ENCODE measurements around the gene TNNC2.
A peak's percentile ranks its signal among the peaks of the same experiment; 100 is the strongest.
"Not testable (repeated sequence)": the region's sequence is repeated elsewhere in the genome, so short reads cannot be mapped to it uniquely, and the experiment has no call there.

TNNC2 gene

GRCh38 chr20:45810191-45810970, 16.7 kb downstream of the TNNC2 start:
- Histone ChIP-seq H3K4me1 (ENCODE audit: control insufficient read depth, insufficient read depth, low read length) (0 out of 2 replicates have a peak, but pooled peaks cover 1% of the 10 kb centered on the region), H3K27me3 (ENCODE audit: control insufficient read depth, insufficient read depth, low read length) (no peaks in the 10 kb centered on the region), H3K36me3 (ENCODE audit: control insufficient read depth, insufficient read depth, low read length) (peaks cover 22% of the 10 kb centered on the region), H3K9me3 (ENCODE audit: control insufficient read depth, insufficient read depth, low read length) (no peaks in the 10 kb centered on the region), H3K27ac (ENCODE audit: low read length) (no peak overlapping the region), H3K4me3 (ENCODE audit: low read length) (no peak overlapping the region)
- no CpG with 5 or more reads among the region's 8 CpGs for WGBS (ENCODE audit: insufficient coverage, insufficient read length)
- DNase-seq (ENCODE audit: low read depth, low spot score), result no peak

DNA sequence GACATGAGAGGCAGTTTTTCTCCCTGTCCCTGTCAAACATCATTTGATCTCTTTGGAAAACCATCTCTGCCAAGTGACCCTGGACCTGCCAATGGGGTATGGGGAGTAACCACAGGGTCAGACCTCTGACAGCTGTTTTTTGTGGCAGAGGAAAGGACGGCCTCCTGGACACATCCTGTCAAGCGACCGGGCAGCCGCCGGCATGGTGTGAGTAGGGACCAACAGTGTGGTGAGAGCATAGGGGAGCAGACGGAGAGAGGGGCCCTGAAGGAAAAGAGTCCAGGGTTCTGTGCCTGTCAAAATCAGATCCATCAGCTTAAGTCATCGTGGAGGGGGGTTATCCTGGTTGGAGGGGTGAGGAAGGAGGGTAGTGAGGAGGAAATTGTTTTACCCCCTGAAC, 25.3 kb downstream of the TNNC2 start:
- H3K27me3 ChIP-seq (ENCODE audit: control insufficient read depth, insufficient read depth, low read length), result no peaks in the 10 kb centered on the region
- no peak overlapping the region for H3K27ac ChIP-seq (ENCODE audit: low read length)
- no peaks in the 10 kb centered on the region; the same call in 1 of the 2 replicates for H3K4me1 ChIP-seq (ENCODE audit: control insufficient read depth, insufficient read depth, low read length)
- WGBS (ENCODE audit: insufficient coverage, insufficient read length), result no CpG with 5 or more reads among the region's 7 CpGs
- peaks cover 25% of the 10 kb centered on the region; the same call in 1 of the 2 replicates for H3K36me3 ChIP-seq (ENCODE audit: control insufficient read depth, insufficient read depth, low read length)
- no peaks in the 10 kb centered on the region for H3K9me3 ChIP-seq (ENCODE audit: control insufficient read depth, insufficient read depth, low read length)
- no peak overlapping the region for H3K4me3 ChIP-seq (ENCODE audit: low read length)
- DNase-seq (ENCODE audit: low read depth, low spot score), result no peak

- no peak overlapping the region for H3K27ac ChIP-seq (ENCODE audit: low read length)
- peak; percentile 47 for DNase-seq (ENCODE audit: low read depth, low spot score)
- peaks cover 16% of the 10 kb centered on the region; the same call in 1 of the 2 replicates for H3K36me3 ChIP-seq (ENCODE audit: control insufficient read depth, insufficient read depth, low read length)
- no peaks in the 10 kb centered on the region; the same call in 1 of the 2 replicates for H3K4me1 ChIP-seq (ENCODE audit: control insufficient read depth, insufficient read depth, low read length)
- 100% methylated on average over 1 of the region's 4 CpGs for WGBS (ENCODE audit: insufficient coverage, insufficient read length)
- H3K9me3 ChIP-seq (ENCODE audit: control insufficient read depth, insufficient read depth, low read length), result no peaks in the 10 kb centered on the region
- no peak overlapping the region for H3K4me3 ChIP-seq (ENCODE audit: low read length)
- no peaks in the 10 kb centered on the region for H3K27me3 ChIP-seq (ENCODE audit: control insufficient read depth, insufficient read depth, low read length)
Observed at GRCh38 chr20:45798935-45799642, 28.0 kb downstream of the TNNC2 start.

DNA sequence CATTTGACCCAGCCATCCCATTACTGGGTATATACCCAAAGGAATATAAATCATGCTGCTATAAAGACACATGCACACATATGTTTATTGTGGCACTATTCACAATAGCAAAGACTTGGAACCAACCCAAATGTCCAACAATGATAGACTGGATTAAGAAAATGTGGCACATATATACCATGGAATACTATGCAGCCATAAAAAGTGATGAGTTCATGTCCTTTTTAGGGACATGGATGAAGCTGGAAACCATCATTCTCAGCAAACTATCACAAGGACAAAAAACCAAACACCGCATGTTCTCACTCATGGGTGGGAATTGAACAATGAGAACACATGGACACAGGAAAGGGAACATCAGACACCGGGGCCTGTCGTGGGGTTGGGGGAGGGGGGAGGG, 29.2 kb downstream of the TNNC2 start:
- H3K9me3 ChIP-seq (ENCODE audit: control insufficient read depth, insufficient read depth, low read length); H3K4me3 ChIP-seq (ENCODE audit: low read length); DNase-seq (ENCODE audit: low read depth, low spot score); H3K27ac ChIP-seq (ENCODE audit: low read length); H3K4me1 ChIP-seq (ENCODE audit: control insufficient read depth, insufficient read depth, low read length); H3K36me3 ChIP-seq (ENCODE audit: control insufficient read depth, insufficient read depth, low read length); H3K27me3 ChIP-seq (ENCODE audit: control insufficient read depth, insufficient read depth, low read length): not testable (repeated sequence)
- no CpG with 5 or more reads among the region's 3 CpGs for WGBS (ENCODE audit: insufficient coverage, insufficient read length)

DNA sequence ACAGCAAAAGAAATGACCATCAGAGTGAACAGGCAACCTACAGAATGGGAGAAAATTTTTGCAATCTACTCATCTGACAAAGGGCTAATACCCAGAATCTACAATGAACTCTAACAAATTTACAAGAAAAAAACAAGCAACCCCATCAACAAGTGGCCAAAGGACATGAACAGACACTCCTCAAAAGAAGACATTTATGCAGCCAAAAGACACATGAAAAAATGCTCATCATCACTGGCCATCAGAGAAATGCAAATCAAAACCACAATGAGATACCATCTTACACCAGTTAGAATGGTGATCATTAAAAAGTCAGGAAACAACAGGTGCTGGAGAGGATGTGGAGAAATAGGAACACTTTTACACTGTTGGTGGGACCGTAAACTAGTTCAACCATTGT, 29.6 kb downstream of the TNNC2 start:
- not testable (repeated sequence) for H3K36me3 ChIP-seq (ENCODE audit: control insufficient read depth, insufficient read depth, low read length); H3K4me3 ChIP-seq (ENCODE audit: low read length); H3K9me3 ChIP-seq (ENCODE audit: control insufficient read depth, insufficient read depth, low read length); H3K27me3 ChIP-seq (ENCODE audit: control insufficient read depth, insufficient read depth, low read length); DNase-seq (ENCODE audit: low read depth, low spot score); H3K4me1 ChIP-seq (ENCODE audit: control insufficient read depth, insufficient read depth, low read length); H3K27ac ChIP-seq (ENCODE audit: low read length)
- WGBS (ENCODE audit: insufficient coverage, insufficient read length), result no CpG with 5 or more reads among the region's 1 CpG

DNA sequence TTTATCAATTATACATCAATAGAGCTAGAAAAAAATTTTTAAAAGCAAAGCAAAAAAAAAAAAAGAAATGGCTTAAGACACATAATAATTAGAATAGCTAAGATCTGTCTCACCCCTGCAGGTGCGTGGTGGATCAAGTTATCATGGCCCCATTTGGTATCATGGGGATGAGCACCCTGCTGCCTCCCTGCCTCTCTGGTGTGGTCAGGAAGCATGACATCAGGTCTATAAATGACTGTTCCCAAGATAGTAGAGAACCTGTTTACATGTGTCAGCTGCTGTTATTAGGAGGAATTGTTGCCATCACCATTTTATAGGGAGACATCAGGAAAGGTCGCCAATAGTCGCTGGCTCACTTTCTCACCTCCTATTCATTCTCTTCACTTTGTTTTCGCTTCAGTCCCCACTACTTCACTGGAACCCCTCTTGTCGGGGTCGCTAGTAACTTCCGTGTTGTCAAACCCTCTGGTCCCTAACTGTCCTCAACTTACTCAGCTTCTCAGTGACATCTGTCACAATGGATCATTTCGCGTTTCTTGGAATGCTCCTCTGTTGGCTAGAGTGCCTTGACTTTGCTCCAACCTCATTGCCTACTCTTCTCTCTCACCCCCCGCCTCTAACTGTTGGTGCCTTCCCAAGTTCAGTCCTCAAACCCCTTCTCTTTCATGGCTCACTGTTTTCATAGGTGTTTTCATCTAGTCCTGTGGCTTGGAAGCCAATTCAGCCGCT, 30.6 kb downstream of the TNNC2 start:
- Histone ChIP-seq H3K9me3 (ENCODE audit: control insufficient read depth, insufficient read depth, low read length) (no peaks in the 10 kb centered on the region), H3K4me3 (ENCODE audit: low read length) (no peak overlapping the region), H3K27ac (ENCODE audit: low read length) (no peak overlapping the region), H3K27me3 (ENCODE audit: control insufficient read depth, insufficient read depth, low read length) (no peaks in the 10 kb centered on the region), H3K4me1 (ENCODE audit: control insufficient read depth, insufficient read depth, low read length) (no peaks in the 10 kb centered on the region; the same call in 1 of the 2 replicates), H3K36me3 (ENCODE audit: control insufficient read depth, insufficient read depth, low read length) (peaks cover 6% of the 10 kb centered on the region; the same call in 1 of the 2 replicates)
- DNase-seq (ENCODE audit: low read depth, low spot score), result no peak
- WGBS (ENCODE audit: insufficient coverage, insufficient read length), result no CpG with 5 or more reads among the region's 11 CpGs

DNA sequence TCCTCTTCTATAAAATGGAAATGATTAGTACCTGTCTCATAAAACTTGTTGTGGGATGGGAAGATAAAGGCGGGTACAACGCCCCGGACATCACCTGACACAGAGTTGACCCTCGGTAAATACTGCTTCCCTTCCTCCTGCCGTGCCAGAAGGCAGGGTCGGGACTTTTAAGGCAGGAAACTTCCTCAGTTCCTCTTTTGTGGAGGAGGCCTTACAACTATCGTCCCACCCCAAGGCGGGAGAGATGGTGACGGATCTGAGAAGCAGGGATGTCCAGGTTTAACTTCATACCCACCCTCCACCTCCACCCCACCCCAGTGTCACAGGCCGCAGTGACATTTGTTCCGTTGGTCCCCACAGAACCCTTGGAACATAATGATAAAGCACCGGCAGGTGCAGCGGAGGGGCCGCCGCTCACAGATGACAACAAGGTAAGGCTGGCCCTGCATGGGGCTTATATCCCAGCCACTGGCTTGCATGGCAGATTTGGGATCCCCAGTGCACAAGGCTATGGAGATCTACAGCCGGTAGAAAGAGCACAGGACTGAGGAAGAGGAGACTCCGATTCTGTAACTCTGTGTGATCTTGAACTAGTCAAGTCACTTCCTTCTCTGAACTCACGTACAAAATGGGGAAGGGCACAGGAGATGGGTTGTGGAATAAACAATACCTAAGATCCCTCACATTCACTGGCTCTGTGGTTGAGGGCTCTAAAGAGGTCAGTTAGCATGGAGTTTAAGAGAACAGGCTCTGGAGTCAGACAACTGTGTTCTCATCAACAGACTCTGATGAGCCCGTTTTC, 34.6 kb downstream of the TNNC2 start:
- Histone ChIP-seq H3K27ac (ENCODE audit: low read length) (no peak overlapping the region), H3K9me3 (ENCODE audit: control insufficient read depth, insufficient read depth, low read length) (no peaks in the 10 kb centered on the region), H3K36me3 (ENCODE audit: control insufficient read depth, insufficient read depth, low read length) (peaks cover 3% of the 10 kb centered on the region; the same call in 1 of the 2 replicates), H3K4me1 (ENCODE audit: control insufficient read depth, insufficient read depth, low read length) (no peaks in the 10 kb centered on the region), H3K4me3 (ENCODE audit: low read length) (peak overlapping the region; percentile 80; the same call in 1 of the 2 replicates), H3K27me3 (ENCODE audit: control insufficient read depth, insufficient read depth, low read length) (no peaks in the 10 kb centered on the region)
- no CpG with 5 or more reads among the region's 19 CpGs for WGBS (ENCODE audit: insufficient coverage, insufficient read length)
- DNase-seq (ENCODE audit: low read depth, low spot score), result no peak

DNA sequence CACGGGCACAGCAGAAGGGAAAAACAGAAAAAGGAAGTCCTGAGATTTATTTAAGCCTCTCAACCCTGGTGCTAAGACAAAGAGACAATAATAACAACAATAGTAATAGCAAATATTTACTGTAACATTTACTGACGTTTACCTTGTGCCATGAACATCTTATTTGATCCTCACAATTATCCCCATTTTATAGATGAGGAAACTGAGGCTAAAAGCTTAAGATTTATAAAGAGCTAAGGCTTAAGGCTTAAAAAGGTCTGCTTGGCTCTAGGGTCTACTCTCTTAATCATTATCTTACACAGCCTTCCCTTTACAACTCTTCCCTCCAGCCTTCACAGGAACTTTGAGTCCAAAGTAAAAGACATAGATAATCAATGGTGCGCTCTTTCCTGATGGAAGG, 38.8 kb downstream of the TNNC2 start:
- Histone ChIP-seq H3K27ac (ENCODE audit: low read length) (no peak overlapping the region), H3K4me3 (ENCODE audit: low read length) (no peak overlapping the region), H3K36me3 (ENCODE audit: control insufficient read depth, insufficient read depth, low read length) (no peaks in the 10 kb centered on the region), H3K9me3 (ENCODE audit: control insufficient read depth, insufficient read depth, low read length) (no peaks in the 10 kb centered on the region), H3K4me1 (ENCODE audit: control insufficient read depth, insufficient read depth, low read length) (no peaks in the 10 kb centered on the region), H3K27me3 (ENCODE audit: control insufficient read depth, insufficient read depth, low read length) (no peaks in the 10 kb centered on the region)
- no peak for DNase-seq (ENCODE audit: low read depth, low spot score)
- no CpG with 5 or more reads among the region's 3 CpGs for WGBS (ENCODE audit: insufficient coverage, insufficient read length)

- Histone ChIP-seq H3K4me3 (ENCODE audit: low read length) (no peak overlapping the region), H3K36me3 (ENCODE audit: control insufficient read depth, insufficient read depth, low read length) (no peaks in the 10 kb centered on the region), H3K27ac (ENCODE audit: low read length) (no peak overlapping the region), H3K27me3 (ENCODE audit: control insufficient read depth, insufficient read depth, low read length) (no peaks in the 10 kb centered on the region), H3K9me3 (ENCODE audit: control insufficient read depth, insufficient read depth, low read length) (no peaks in the 10 kb centered on the region), H3K4me1 (ENCODE audit: control insufficient read depth, insufficient read depth, low read length) (no peaks in the 10 kb centered on the region)
- DNase-seq (ENCODE audit: low read depth, low spot score), result no peak
- no CpG with 5 or more reads among the region's 6 CpGs for WGBS (ENCODE audit: insufficient coverage, insufficient read length)
Observed at GRCh38 chr20:45783656-45784294, 43.3 kb downstream of the TNNC2 start.
